ENCODE data around the gene PRRC2B. TPM values are rescaled to one million over a fixed set of nuclear protein-coding genes. Genes with fewer than 3 reads are reported as not detected.
"Not testable (repeated sequence)": the region's sequence is repeated elsewhere in the genome, so short reads cannot be mapped to it uniquely, and the experiment has no call there.

Gene PRRC2B
- total and polyA plus RNA-seq, 7 donors: 10.8 to 98.6 (median 65.3) TPM

GRCh38 chr9:131546336-131547084 lies 152.6 kb downstream of the PRRC2B start:
- no peaks in the 10 kb centered on the region for H3K36me3 ChIP-seq
- no peak overlapping the region for H3K27ac ChIP-seq
- H3K27me3 ChIP-seq: peaks cover 20 to 59% (median 26%) of the 10 kb centered on the region in 3 donors
- intact Hi-C loops (cut with DNase I): no loop called here
- 1 to 3% methylated on average over 49 of the region's 49 CpGs for WGBS, 2 donors
- peak overlapping the region in 3 of 4 donors; percentile 24 to 36 (median 27) for H3K4me3 ChIP-seq
- no peak for DNase-seq
- peaks cover 0 to 21% (median 19%) of the 10 kb centered on the region in 4 donors for H3K4me1 ChIP-seq
- no peak for TF ChIP-seq CTCF (IDR thresholded peaks at IDR 0.05)
- no peak for TF ChIP-seq EP300 (IDR thresholded peaks at IDR 0.05)
- no peak for TF ChIP-seq POLR2AphosphoS5 (IDR thresholded peaks at IDR 0.05)
- TF ChIP-seq POLR2A (IDR thresholded peaks at IDR 0.05): no peak
- H3K9me3 ChIP-seq: peaks cover 0 to 11% (median 11%) of the 10 kb centered on the region in 4 donors

GRCh38 chr9:131549186-131549585 lies 155.3 kb downstream of the PRRC2B start:
- peaks cover 23 to 77% (median 39%) of the 10 kb centered on the region in 3 donors for H3K27me3 ChIP-seq

More at GRCh38 chr9:131549186-131549585, 155.3 kb downstream of the PRRC2B start:
- DNase-seq; H3K27ac ChIP-seq; H3K36me3 ChIP-seq; H3K4me3 ChIP-seq; H3K9me3 ChIP-seq; intact Hi-C loops (cut with DNase I): not testable (repeated sequence)
- WGBS, 2 donors: 91 to 94% methylated on average over 10 of the region's 10 CpGs
- peaks cover 0 to 21% (median 19%) of the 10 kb centered on the region in 4 donors for H3K4me1 ChIP-seq

Small RNA genes within 50 kb of the gene (small RNA-seq; reads per million reads assigned to genes)
- gene SNORD62A (0 to 0.54 (median 0.06) reads per million in 3 donors), gene SNORD62B (0 to 0.84 (median 0.36) reads per million in 3 donors)

Other genes with a start within 250 kb of the PRRC2B start
- gene FAM78A, start 117.6 kb upstream of the PRRC2B start, total RNA-seq: 1 to 10 TPM; 1.2 to 3.0 (median 2.2) TPM
- 10 to 100 TPM in 1 of 3 donors, 1 to 10 TPM in 1, under 1 TPM in 1; 0.60 to 11.9 (median 1.4) TPM for gene FAM78A, start 117.6 kb upstream of the PRRC2B start, polyA plus RNA-seq
- 10 to 100 TPM; 14.3 to 31.9 (median 16.8) TPM for gene PLPP7, start 104.4 kb upstream of the PRRC2B start, total RNA-seq
- 1 to 10 TPM in 2 of 3 donors, under 1 TPM in 1; 0.46 to 1.8 (median 1.5) TPM for gene PLPP7, start 104.4 kb upstream of the PRRC2B start, polyA plus RNA-seq
- gene POMT1, start 108.8 kb downstream of the PRRC2B start, total RNA-seq: 10 to 100 TPM; 21.9 to 61.2 (median 30.0) TPM
- gene POMT1, start 108.8 kb downstream of the PRRC2B start, polyA plus RNA-seq: 10 to 100 TPM in 1 of 3 donors, 1 to 10 TPM in 2; 3.6 to 19.8 (median 4.4) TPM
- gene UCK1, start 137.2 kb downstream of the PRRC2B start, total RNA-seq: 10 to 100 TPM; 35.7 to 67.5 (median 52.0) TPM
- 10 to 100 TPM; 20.8 to 30.1 (median 28.2) TPM for gene UCK1, start 137.2 kb downstream of the PRRC2B start, polyA plus RNA-seq
- not detected for gene PRRT1B, start 151.4 kb downstream of the PRRC2B start, total RNA-seq
- 1 to 10 TPM in 2 of 3 donors, under 1 TPM in 1; 0.45 to 3.6 (median 1.4) TPM for gene PRRT1B, start 151.4 kb downstream of the PRRC2B start, polyA plus RNA-seq